Measurements from ENCODE around the gene ZCRB1.
"Not testable (repeated sequence)": the region's sequence is repeated elsewhere in the genome, so short reads cannot be mapped to it uniquely, and the experiment has no call there.

ZCRB1 gene

GRCh38 chr12:42325653-42326474 lies at the start of gene ZCRB1, which contains the start of gene PPHLN1:
TSS of gene ZCRB1 (minus strand) at chr12:42326094. CDS start at chr12:42324102, 1,992 bp downstream.
TSS of gene PPHLN1 (plus strand) at chr12:42326167. CDS start at chr12:42335903, 9,736 bp downstream.
- DNase-seq (ENCODE audit: low read depth in 2 of 2), result peak; percentile 50 to 63

- no peak for DNase-seq (ENCODE audit: low read depth in 2 of 2)
These were observed 47.8 kb upstream of the ZCRB1 start for GRCh38 chr12:42373669-42374068.

- DNase-seq (ENCODE audit: low read depth in 2 of 2), result no peak
These were observed 46.4 kb upstream of the ZCRB1 start for GRCh38 chr12:42372154-42372791.

GRCh38 chr12:42370013-42370412 lies 44.1 kb upstream of the ZCRB1 start:
- DNase-seq (ENCODE audit: low read depth in 2 of 2), result no peak

GRCh38 chr12:42365486-42365885 lies 39.6 kb upstream of the ZCRB1 start:
- no peak for DNase-seq (ENCODE audit: low read depth in 2 of 2)

- no peak for DNase-seq (ENCODE audit: low read depth in 2 of 2)
These were observed 38.8 kb upstream of the ZCRB1 start for GRCh38 chr12:42364692-42365091.

- no peak for DNase-seq (ENCODE audit: low read depth in 2 of 2)
These were observed 36.9 kb upstream of the ZCRB1 start for GRCh38 chr12:42362647-42363260.

GRCh38 chr12:42361909-42362646 lies 36.2 kb upstream of the ZCRB1 start:
- no peak for DNase-seq (ENCODE audit: low read depth in 2 of 2)

GRCh38 chr12:42360747-42361403 lies 35.0 kb upstream of the ZCRB1 start:
- no peak for DNase-seq (ENCODE audit: low read depth in 2 of 2)

GRCh38 chr12:42356344-42356743 lies 30.4 kb upstream of the ZCRB1 start:
- DNase-seq (ENCODE audit: low read depth in 2 of 2), result no peak

- DNase-seq (ENCODE audit: low read depth in 2 of 2), result not testable (repeated sequence)
These were observed 24.1 kb upstream of the ZCRB1 start for GRCh38 chr12:42350021-42350407.

GRCh38 chr12:42349119-42350020 lies 23.5 kb upstream of the ZCRB1 start:
- DNase-seq (ENCODE audit: low read depth in 2 of 2), result not testable (repeated sequence)

GRCh38 chr12:42346403-42347002 lies 20.6 kb upstream of the ZCRB1 start:
- DNase-seq (ENCODE audit: low read depth in 2 of 2), result no peak

GRCh38 chr12:42343721-42344120 lies 17.8 kb upstream of the ZCRB1 start:
- DNase-seq (ENCODE audit: low read depth in 2 of 2), result no peak

- DNase-seq (ENCODE audit: low read depth in 2 of 2), result no peak
These were observed 16.1 kb upstream of the ZCRB1 start for GRCh38 chr12:42342028-42342427.

GRCh38 chr12:42338280-42338679 lies 12.4 kb upstream of the ZCRB1 start:
- DNase-seq (ENCODE audit: low read depth in 2 of 2), result no peak

- no peak for DNase-seq (ENCODE audit: low read depth in 2 of 2)
These were observed 10.4 kb upstream of the ZCRB1 start for GRCh38 chr12:42336286-42336685.

- DNase-seq (ENCODE audit: low read depth in 2 of 2), result no peak
These were observed 6.7 kb upstream of the ZCRB1 start for GRCh38 chr12:42332301-42333285.

GRCh38 chr12:42330097-42330496 lies 4.2 kb upstream of the ZCRB1 start:
- DNase-seq (ENCODE audit: low read depth in 2 of 2), result not testable (repeated sequence)
